ENCODE measurements around the gene DLGAP1.

- TF ChIP-seq CTCF (IDR thresholded peaks at IDR 0.05; ENCODE audit: low read length) (no peak), EZH2 (IDR thresholded peaks at IDR 0.05; ENCODE audit: borderline replicate concordance, low read length) (no peak)
These were observed 209.7 kb downstream of the DLGAP1 start for GRCh38 chr18:4245456-4245855.

All from OCI-LY1 (cell line).